ENCODE results near the gene KCNQ1.

KCNQ1 gene

DNA sequence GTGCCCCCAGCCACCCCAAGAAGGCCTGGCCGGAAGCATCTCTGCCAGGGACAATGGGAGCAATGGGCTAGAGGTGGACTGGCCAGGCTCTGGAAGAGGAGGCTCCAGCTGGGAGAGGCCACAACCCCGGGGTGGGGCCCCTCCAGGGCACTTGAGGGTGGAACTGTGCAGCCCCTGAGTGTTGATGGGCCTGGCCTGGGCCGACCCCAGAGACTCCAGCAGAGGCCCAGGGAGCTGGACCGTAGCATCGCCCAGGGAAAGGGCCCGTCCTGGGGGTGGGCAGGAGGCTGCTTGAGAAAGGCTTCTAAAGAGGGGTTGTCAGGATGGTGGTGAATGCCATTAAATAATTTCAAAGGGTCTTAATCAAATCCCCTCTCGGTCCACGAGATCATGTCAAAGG is 410.4 kb downstream of the KCNQ1 start:
- Histone ChIP-seq H3K4me3 (ENCODE audit: severe bottlenecking) (no peak overlapping the region), H3K9me3 (ENCODE audit: severe bottlenecking) (no peaks in the 10 kb centered on the region), H3K4me1 (ENCODE audit: insufficient read depth, poor library complexity, severe bottlenecking) (no peaks in the 10 kb centered on the region), H3K36me3 (ENCODE audit: low read depth) (no peaks in the 10 kb centered on the region), H3K27me3 (ENCODE audit: insufficient read depth, poor library complexity, severe bottlenecking) (no peaks in the 10 kb centered on the region), H3K27ac (ENCODE audit: poor library complexity, severe bottlenecking) (no peak overlapping the region)
- DNase-seq (ENCODE audit: low spot score) (no peak), ATAC-seq (ENCODE audit: low read depth) (no peak)
- TF ChIP-seq, protein P1, sequence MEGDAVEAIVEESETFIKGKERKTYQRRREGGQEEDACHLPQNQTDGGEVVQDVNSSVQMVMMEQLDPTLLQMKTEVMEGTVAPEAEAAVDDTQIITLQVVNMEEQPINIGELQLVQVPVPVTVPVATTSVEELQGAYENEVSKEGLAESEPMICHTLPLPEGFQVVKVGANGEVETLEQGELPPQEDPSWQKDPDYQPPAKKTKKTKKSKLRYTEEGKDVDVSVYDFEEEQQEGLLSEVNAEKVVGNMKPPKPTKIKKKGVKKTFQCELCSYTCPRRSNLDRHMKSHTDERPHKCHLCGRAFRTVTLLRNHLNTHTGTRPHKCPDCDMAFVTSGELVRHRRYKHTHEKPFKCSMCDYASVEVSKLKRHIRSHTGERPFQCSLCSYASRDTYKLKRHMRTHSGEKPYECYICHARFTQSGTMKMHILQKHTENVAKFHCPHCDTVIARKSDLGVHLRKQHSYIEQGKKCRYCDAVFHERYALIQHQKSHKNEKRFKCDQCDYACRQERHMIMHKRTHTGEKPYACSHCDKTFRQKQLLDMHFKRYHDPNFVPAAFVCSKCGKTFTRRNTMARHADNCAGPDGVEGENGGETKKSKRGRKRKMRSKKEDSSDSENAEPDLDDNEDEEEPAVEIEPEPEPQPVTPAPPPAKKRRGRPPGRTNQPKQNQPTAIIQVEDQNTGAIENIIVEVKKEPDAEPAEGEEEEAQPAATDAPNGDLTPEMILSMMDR (IDR thresholded peaks at IDR 0.05; ENCODE audit: poor library complexity, severe bottlenecking) = no peak

DNA sequence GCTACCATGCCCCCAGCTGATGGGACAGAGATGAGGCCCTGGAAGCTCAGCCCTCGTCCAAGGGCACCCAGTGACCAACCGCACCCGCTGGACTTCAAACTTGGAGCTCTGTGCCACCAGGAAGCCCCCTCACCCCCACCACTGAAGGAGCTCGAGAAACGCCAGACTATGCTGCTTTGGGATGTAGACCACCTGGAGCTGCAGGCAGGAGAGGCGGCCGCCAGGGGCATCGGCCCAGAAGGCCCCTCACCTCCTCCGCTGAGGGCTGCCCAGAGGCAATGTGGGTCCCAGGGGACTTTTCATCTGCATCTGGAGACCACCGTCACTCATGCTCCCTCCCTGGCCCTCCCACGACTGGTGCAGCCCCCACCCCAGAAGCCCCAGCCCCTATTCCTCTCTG is 412.5 kb downstream of the KCNQ1 start:
- no peak for ATAC-seq (ENCODE audit: low read depth)

DNA sequence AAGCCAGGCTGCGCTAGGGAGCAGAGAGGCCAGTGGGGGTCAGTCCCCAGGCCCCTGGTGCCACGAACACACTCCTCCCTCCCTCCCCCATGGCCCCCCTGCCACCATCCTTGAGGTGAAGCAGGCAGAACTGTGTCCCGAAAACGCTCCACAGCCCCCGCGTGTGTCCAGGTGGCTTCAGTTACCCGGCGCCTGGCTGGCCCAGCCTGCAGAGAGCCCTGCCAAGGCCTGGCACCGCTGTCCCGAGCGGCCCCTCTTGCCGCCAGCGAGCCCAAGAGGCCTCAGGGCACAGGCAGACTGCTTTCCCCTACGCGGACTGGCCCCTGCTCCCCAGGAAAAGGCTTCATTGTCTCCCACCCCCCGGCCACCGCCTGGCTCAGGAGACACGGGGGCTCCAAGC is 413.1 kb downstream of the KCNQ1 start:
- H3K9me3 ChIP-seq (ENCODE audit: severe bottlenecking) = no peaks in the 10 kb centered on the region
- H3K4me3 ChIP-seq (ENCODE audit: severe bottlenecking) = no peak overlapping the region
- ATAC-seq (ENCODE audit: low read depth) = no peak
- DNase-seq (ENCODE audit: low spot score) = no peak
- H3K4me1 ChIP-seq (ENCODE audit: insufficient read depth, poor library complexity, severe bottlenecking) = no peaks in the 10 kb centered on the region
- TF ChIP-seq, protein P1 (IDR thresholded peaks at IDR 0.05; ENCODE audit: poor library complexity, severe bottlenecking) = no peak
- no peak overlapping the region for H3K27ac ChIP-seq (ENCODE audit: poor library complexity, severe bottlenecking)
- H3K27me3 ChIP-seq (ENCODE audit: insufficient read depth, poor library complexity, severe bottlenecking) = peaks cover 6% of the 10 kb centered on the region
- no peaks in the 10 kb centered on the region for H3K36me3 ChIP-seq (ENCODE audit: low read depth)

More for the DNA sequence above, 412.5 kb downstream of the KCNQ1 start:
- Histone ChIP-seq H3K27ac (ENCODE audit: poor library complexity, severe bottlenecking) (no peak overlapping the region), H3K9me3 (ENCODE audit: severe bottlenecking) (no peaks in the 10 kb centered on the region), H3K27me3 (ENCODE audit: insufficient read depth, poor library complexity, severe bottlenecking) (peaks cover 6% of the 10 kb centered on the region), H3K4me1 (ENCODE audit: insufficient read depth, poor library complexity, severe bottlenecking) (no peaks in the 10 kb centered on the region), H3K36me3 (ENCODE audit: low read depth) (no peaks in the 10 kb centered on the region), H3K4me3 (ENCODE audit: severe bottlenecking) (no peak overlapping the region)
- TF ChIP-seq, protein P1 (IDR thresholded peaks at IDR 0.05; ENCODE audit: poor library complexity, severe bottlenecking) = no peak
- DNase-seq (ENCODE audit: low spot score) = no peak

DNA sequence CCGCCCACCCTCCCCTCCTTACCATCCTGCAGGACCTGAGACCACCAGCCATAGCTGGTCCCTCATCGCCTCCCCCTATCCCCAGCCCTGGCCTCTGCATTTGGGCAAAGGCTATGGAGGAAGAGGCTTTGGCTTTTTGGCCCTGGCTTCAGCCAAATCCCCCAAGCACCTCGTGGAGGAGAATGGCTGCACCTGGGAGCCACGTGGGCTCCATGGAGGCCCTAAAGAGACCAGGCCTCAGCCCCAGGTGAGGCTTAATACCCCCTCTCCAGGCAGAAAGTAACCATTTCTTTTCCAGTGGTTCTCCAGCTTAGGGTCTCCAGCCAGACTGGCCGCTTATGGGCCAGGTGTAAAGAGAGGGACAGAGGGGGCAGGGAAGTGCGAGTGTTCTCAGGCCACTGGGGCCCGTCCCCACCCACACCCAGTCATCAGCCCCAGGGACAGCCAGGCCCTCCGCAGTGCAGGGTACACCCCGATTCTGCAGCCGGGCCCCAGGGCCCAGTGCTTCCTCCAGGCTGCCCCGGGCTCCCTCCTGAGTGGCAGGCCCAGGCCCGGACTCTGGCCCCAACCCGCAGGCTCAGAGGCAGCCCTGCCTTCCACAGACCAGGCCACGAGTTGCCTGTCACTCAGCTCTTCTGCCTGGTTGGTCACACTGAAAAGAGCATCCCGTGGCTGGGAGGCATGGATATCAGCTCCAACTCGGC is 414.3 kb downstream of the KCNQ1 start:
- TF ChIP-seq, protein P1 (IDR thresholded peaks at IDR 0.05; ENCODE audit: poor library complexity, severe bottlenecking) = no peak
- no peak overlapping the region for H3K4me3 ChIP-seq (ENCODE audit: severe bottlenecking)
- H3K9me3 ChIP-seq (ENCODE audit: severe bottlenecking) = no peaks in the 10 kb centered on the region
- no peak overlapping the region for H3K27ac ChIP-seq (ENCODE audit: poor library complexity, severe bottlenecking)
- no peaks in the 10 kb centered on the region for H3K4me1 ChIP-seq (ENCODE audit: insufficient read depth, poor library complexity, severe bottlenecking)
- peaks cover 13% of the 10 kb centered on the region for H3K27me3 ChIP-seq (ENCODE audit: insufficient read depth, poor library complexity, severe bottlenecking)
- no peaks in the 10 kb centered on the region for H3K36me3 ChIP-seq (ENCODE audit: low read depth)
- no peak for DNase-seq (ENCODE audit: low spot score)
- ATAC-seq (ENCODE audit: low read depth) = no peak

DNA sequence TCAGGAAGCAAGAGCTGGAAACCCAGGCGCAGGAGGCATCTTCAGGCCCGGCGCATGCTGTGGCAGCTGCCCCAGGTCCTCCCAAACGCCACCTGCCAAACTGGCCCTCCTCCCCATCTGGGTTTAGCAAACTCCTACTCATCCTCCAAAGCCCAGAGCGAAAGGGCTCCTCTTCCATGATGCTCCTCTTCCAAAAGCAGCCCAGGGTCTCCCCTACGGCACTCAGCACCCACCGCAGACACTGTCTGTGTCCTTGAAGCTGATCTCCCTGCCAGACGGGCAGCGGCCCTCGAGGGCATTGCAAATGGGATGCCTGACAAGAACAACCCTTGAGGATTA is 414.9 kb downstream of the KCNQ1 start:
- DNase-seq (ENCODE audit: low spot score) (no peak), ATAC-seq (ENCODE audit: low read depth) (no peak)
- H3K9me3 ChIP-seq (ENCODE audit: severe bottlenecking) = no peaks in the 10 kb centered on the region
- peaks cover 13% of the 10 kb centered on the region for H3K27me3 ChIP-seq (ENCODE audit: insufficient read depth, poor library complexity, severe bottlenecking)
- no peak overlapping the region for H3K27ac ChIP-seq (ENCODE audit: poor library complexity, severe bottlenecking)
- TF ChIP-seq, protein P1 (IDR thresholded peaks at IDR 0.05; ENCODE audit: poor library complexity, severe bottlenecking) = no peak
- H3K36me3 ChIP-seq (ENCODE audit: low read depth) = no peaks in the 10 kb centered on the region
- H3K4me1 ChIP-seq (ENCODE audit: insufficient read depth, poor library complexity, severe bottlenecking) = no peaks in the 10 kb centered on the region
- no peak overlapping the region for H3K4me3 ChIP-seq (ENCODE audit: severe bottlenecking)
